GM19099 (cell line): ENCODE results near the gene ATP11B.

ENCODE experiments used
- POLR2A ChIP-seq: IDR thresholded peaks from 3 replicates; pipeline ENCODE4 v1.6.1; 2011; ENCODE audit warnings: low read depth; ENCODE audit not compliant: insufficient read length; ENCODE audit errors: extremely low read depth

ATP11B gene

DNA sequence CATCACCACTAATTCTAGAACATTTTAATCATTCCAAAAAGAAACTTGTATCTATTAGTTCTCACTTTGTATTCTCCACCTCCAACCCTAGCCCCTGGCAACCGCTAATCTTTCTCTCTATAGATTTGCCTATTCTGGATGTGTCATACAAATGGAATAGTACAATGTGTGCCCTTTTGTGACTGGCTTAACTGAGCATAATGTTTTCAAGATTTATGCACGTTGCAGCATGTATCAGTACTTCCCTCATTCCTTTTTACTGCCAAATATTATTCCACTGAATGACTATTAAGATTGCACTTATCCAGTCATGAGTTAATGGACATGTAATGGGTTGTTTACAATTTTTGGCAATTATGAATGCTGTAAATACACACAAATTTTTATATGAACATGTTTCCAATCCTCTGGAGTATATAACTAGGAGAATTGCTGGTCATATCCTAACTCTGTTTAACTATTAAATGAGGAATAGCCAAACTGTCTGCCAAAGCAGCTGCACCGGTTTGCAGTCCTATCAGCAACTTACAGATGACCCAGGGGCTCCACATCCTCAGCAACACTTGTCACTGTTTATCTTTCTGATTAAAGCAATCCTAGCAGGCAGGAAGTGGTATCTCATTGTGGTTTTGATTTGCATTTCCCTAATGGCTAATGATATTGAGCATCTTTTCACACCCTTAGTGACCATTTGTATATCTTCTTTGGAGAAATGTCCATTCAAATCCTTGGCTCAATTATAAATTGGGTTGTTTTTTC, 144.2 kb downstream of the ATP11B start:
- TF ChIP-seq POLR2A, result no peak

DNA sequence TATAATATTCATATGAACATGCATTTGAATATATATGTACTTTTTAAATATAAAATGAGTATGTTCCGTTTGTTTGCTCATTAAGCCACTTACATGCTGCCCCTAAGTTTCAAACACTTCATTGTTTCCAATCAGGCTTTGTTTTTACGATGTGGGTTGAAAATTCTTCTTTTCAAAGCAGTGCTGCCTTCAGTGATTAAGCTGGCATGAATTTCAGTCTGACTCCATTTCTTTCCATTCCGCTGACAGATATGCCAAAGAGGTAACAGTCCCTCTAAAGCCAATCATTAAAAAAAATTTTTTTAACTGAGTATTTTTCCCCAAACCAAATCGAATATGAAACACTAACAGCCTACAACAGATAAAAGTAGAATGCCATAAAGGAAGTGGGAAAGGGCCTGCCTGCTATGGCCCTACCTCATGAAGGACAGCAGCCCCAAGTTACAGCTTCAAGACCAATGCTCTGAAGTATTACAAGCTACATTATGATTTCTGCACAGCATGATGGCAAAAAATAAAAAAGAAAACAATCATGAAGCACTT, 147.0 kb downstream of the ATP11B start:
- no peak for TF ChIP-seq POLR2A

DNA sequence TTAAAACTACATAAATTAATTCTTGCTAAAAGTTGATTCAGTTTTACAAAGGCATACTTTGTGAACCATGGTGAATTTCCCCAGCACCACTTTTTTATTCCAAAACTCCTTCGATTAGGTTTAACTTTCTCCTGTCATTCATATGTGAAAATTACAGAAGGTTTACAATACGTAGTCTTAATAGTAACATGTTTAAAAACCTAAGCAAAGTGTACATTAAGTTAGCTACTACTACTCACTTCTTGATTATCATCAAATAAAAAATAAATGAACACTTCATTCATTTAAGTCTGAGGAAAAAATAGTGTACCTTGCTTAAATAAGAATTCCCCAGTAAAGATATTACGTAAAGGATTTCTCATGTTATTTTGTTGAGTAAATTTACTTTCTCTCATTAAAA, 148.4 kb downstream of the ATP11B start:
- TF ChIP-seq POLR2A, result no peak

DNA sequence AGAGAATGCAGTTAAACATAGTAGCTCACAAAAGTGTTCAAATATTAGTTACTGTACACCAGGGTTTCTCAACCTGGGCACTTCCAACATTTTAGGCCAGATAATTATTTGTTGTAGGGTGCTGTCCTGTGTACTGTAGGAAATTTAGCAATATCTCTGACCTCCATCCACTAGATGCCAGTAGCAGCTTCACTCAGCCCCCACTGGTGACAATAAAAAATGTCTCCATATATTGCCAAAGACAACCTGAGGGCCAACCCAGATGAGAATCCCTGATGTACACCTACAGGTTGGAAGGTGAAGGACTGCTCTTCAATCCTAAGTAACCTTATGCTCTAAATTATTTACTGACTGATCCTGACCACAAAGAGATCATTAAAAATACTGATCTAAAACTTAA, 154.6 kb downstream of the ATP11B start:
- no peak for TF ChIP-seq POLR2A

DNA sequence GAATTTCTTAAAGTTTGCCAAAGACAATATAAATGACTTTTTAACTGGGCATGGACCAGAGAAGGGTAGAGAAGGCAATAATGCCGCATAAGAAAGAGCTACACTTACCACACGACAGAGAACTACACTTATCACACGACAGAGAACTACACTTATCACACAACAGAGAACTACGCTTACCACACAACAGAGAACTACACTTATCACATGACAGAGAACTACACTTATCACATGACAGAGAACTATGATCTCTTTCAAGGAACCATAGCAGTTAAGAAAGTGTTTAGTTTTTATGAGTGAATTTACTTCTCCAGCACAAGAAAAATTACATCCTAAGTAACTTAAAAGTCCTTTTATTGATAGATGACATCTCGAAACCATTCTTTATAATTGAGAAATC, 155.0 kb downstream of the ATP11B start:
- TF ChIP-seq POLR2A, result no peak

DNA sequence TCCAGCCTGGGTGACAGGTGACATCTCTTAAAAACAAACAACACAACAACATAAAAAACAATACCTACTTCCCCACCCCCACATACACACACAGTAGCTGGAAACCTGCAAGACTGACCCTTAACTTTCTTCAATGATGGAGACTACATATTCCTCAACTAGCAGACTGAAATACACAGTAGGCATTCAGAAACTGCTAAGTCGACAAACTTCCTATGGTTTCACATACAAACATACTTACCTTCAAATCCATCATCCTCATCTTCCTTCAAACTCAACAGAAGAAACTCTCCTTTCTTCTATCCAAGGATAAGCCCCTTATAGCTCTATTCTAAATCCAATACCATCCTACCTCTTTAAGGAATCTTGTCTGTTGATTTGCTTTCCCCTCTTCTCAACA, 156.4 kb downstream of the ATP11B start:
- no peak for TF ChIP-seq POLR2A

DNA sequence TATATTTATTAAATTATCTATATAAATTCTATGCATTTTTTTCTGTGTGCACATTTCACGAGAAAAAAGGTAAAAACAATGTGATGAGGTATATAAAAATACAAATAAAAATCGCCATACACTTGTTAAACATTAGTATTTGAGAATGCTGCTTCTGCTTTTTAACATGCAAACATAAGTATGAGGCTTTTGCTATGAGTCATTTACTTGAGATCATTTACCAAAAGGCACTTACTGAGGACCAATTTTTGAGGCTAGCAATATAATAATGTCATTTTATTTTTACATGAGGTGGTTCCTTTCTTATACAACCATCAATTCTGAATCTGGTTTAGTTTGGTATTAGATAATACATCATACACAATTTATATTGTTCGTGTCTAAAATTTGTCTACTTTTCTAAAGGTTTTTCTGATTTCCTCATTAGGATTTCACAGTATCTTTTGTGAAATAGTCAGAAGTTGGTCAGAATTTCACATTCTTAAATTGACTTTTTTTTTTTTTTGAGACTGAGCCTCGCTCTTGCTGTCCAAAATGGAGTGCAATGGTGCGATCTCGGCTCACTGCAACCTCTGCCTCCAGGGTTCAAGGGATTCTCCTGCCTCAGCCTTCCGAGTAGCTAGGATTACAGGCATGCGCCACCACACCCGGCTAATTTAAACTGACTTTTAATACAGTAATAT, 161.4 kb downstream of the ATP11B start:
- no peak for TF ChIP-seq POLR2A

DNA sequence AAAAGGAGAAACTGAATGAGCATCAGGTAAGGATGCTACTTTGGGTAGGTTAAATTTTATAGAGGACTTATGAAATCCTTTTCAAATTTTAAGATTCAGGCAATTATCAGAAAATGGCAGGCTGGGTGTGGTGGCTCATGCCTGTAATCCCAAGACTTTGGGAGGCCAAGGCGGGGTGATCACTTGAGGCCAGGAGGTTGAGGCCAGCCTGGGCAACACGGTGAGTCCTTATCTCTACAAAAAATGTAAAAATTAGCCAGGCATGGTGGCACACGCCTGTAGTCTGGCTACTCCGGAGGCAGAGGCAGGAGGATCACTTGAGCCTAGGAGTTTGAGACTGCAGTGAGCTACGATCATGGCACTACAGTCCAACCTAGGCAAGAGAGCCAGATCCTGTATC, 163.9 kb downstream of the ATP11B start:
- no peak for TF ChIP-seq POLR2A

DNA sequence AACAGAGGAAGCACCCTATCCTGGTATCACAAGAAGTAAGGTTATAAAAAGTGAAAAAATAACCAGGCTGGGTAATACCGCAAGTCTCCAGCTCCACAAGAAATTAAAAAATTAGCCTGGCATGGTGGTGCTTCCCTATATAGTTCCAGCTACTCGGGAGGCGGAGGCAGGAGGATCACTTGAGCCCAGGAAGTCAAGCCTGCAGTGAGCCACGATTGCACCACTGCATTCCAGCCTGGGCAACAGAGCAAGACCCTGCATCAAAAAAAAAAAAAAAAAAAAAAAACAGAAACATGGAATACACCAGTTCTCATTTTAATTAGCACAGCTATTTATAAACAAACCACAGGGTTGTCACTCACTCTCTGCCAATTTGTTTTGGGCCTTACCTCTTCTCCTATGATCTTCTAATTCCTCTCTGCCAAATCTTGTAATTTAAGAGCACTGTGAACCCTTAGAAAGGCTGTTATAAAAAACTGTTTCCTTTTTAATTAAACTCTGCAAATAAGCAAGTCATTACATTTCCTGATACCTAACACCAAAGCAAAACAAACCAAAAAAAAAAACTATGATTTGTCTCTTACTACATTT, 164.5 kb downstream of the ATP11B start:
- TF ChIP-seq POLR2A, result no peak

DNA sequence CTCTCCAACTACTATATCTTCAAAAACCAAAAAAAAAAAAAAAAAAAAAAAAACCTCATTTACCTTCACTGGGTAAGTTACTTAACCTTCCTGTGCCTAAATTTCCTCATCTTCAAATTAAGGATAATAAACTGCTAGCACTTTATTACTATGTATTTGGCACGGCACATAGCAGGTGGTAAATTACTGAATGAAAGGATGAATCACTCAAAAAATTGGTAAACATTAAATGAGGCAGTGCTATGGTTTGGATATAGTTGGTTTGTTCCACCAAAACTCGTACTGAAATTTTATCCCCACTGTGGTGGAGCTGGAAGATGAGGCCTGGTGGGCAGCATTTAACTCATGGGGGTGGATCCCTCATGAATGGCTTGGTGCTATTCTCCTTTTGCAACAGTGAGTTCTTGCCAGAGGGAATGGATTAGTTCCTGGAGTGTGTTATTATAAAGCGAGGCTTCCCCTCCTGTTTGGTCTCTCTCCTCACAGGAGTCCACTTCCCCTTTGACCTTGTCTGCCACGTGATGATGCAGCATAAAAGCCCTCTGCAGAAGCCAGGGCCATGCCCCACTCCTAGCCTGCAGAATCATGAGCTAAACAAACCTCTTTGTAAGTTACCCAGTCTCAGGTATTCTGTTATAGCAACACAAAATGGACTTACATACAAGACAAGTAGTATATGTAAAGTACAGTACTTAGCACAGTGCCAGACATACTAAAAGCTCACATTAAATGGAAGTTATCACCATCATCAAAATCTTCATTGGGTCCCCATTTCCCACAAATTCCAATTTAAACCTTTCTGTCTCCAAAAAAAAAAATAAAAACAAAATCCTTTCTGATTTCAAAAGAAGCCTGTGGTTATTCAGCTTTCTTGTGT, 166.4 kb downstream of the ATP11B start:
- TF ChIP-seq POLR2A, result no peak

DNA sequence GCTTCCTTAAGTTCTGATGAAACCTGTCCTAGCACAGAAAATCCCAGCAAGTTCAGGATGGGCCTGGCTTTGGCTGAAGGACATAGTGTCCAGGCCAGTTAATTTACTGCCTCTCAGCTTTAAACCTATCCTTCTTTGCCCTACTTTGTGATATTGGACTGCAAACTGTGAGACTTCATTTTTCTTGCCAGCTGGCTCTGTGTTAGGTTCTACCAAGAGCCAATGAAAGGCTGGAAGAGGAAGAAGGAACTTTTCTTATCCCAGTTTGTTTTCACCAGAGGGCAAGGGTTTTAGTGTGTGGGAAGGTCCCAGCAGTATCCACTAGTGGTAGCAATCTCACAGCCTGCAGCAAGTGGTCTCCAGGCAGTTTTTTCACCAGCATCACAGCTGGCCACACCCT, 168.9 kb downstream of the ATP11B start:
- TF ChIP-seq POLR2A, result no peak

DNA sequence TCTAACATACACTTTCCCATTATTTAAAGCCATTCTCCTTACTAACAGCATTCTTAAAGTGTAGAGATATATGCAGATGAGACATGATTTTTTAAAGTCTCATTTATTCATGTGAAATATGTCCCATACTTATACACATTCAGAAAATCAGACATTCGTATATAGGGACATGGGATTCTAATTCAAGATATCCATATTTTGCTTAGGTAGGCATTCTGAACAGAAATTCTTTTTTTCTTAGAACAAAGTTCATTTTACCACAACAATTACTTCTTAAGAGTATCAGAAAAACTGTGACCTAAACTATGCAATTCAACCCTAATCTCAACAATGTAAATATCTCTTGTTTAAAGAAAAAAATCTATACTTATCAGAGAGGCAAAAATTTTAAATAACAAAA, 170.9 kb downstream of the ATP11B start:
- TF ChIP-seq POLR2A, result no peak

DNA sequence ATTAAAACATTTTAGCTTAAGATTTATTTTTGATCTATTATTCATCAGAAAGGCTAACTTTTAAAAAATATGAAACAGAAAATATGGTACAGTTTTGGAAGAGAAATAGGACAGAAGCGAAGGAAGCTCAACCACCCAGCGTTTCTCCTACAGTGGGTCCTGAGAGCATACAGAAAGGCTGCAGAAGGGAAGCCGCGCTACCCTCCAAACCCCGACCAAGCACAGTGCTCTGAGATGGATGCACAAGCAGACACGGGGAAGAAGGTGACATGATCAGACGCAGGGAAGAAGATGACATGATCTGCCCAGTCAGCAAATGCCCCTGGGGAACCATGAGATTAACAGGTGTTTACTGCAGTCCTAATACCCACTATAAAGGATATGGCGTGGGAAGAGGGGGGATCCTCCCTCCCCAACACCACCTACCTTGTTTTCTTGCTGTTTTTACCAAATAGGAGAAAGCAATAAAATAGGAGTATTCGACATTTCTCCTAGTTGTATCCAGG, 172.6 kb downstream of the ATP11B start:
- TF ChIP-seq POLR2A, result no peak
